WTC11 (cell line): ENCODE measurements around the gene CS. TPM values are rescaled to one million over a fixed set of nuclear protein-coding genes. Genes with fewer than 3 reads are reported as not detected.
A peak's percentile ranks its signal among the peaks of the same experiment; 100 is the strongest.

Experiments used
- ATAC-seq: fragments of 200-7000 bp; cut with Tn5 transposase; 2 replicates; pipeline ENCODE4 v1.10.0; 2021; ENCODE audit warnings: mild to moderate bottlenecking, moderate library complexity
- CTCF ChIA-PET: fragments of 300-600 bp; sonication (Branson Sonifier 250); formaldehyde crosslinking; loops from one replicate; lab custom pipeline; 2021; ENCODE audit warnings: antibody characterized with exemption; lab: Charles Lee
- POLR2A ChIA-PET: fragments of 350-600 bp; sonication (Branson Sonifier 250); formaldehyde crosslinking; loops from one replicate; lab custom pipeline; 2021; ENCODE audit warnings: antibody characterized with exemption; lab: Charles Lee
- DNase-seq: peaks from one replicate; pipeline ENCODE4 v3.0.0; 2021; ENCODE audit warnings: low spot score
- H3K27ac Mint-ChIP-seq: 2 replicates; pipeline ENCODE4 v1.8.0; 2021; ENCODE audit warnings: mixed read lengths
- H3K27me3 Mint-ChIP-seq: 2 replicates; pipeline ENCODE4 v1.8.0; 2021; ENCODE audit warnings: low read depth, mild to moderate bottlenecking, moderate library complexity, mixed read lengths
- H3K36me3 Mint-ChIP-seq: 2 replicates; pipeline ENCODE4 v1.8.0; 2021; ENCODE audit warnings: mixed read lengths
- H3K4me1 Mint-ChIP-seq: 2 replicates; pipeline ENCODE4 v1.8.0; 2022; ENCODE audit warnings: mixed read lengths
- H3K4me3 Mint-ChIP-seq: 2 replicates; pipeline ENCODE4 v1.8.0; 2021; ENCODE audit warnings: mild to moderate bottlenecking, moderate library complexity, mixed read lengths
- H3K9me3 Mint-ChIP-seq: 2 replicates; pipeline ENCODE4 v1.8.0; 2021; ENCODE audit warnings: mixed read lengths
- CDX4 ChIP-seq: fragments of 250-450 bp; sonication (Bioruptor Pico); IDR thresholded peaks from 2 replicates; pipeline ENCODE4 v1.9.0; 2021; ENCODE audit warnings: moderate library complexity, mild to moderate bottlenecking, inconsistent platforms, borderline replicate concordance
- GABPB1 ChIP-seq: sonication (generic); formaldehyde crosslinking; IDR thresholded peaks from 2 replicates; pipeline ENCODE4 v1.8.1; 2023; ENCODE audit warnings: mild to moderate bottlenecking, missing genetic modification reagents
- GTF2I ChIP-seq: fragments of 250-450 bp; sonication (Bioruptor Pico); conservative IDR thresholded peaks from 2 replicates; pipeline ENCODE4 v1.4.0; 2021; ENCODE audit warnings: mild to moderate bottlenecking
- NR1H2 ChIP-seq: sonication (generic); formaldehyde crosslinking; IDR thresholded peaks from 2 replicates; pipeline ENCODE4 v1.9.0; 2021; ENCODE audit warnings: mild to moderate bottlenecking, moderate library complexity, missing genetic modification reagents
- PREB ChIP-seq: sonication (generic); formaldehyde crosslinking; IDR thresholded peaks from 2 replicates; pipeline ENCODE4 v1.8.1; 2022; ENCODE audit warnings: mild to moderate bottlenecking, missing genetic modification reagents, moderate library complexity, borderline replicate concordance
- USF1 ChIP-seq: sonication (generic); formaldehyde crosslinking; IDR thresholded peaks from 2 replicates; pipeline ENCODE4 v1.8.0; 2022; ENCODE audit warnings: mild to moderate bottlenecking, missing genetic modification reagents
- ZBTB21 ChIP-seq: sonication (generic); formaldehyde crosslinking; IDR thresholded peaks from 2 replicates; pipeline ENCODE4 v1.8.1; 2023; ENCODE audit warnings: mild to moderate bottlenecking, missing genetic modification reagents, borderline replicate concordance
- ZBTB43 ChIP-seq: sonication (generic); formaldehyde crosslinking; IDR thresholded peaks from 2 replicates; pipeline ENCODE4 v1.8.1; 2023; ENCODE audit warnings: mild to moderate bottlenecking, missing genetic modification reagents
- ZNF396 ChIP-seq: fragments of 250-450 bp; sonication (Bioruptor Pico); IDR thresholded peaks from 2 replicates; pipeline ENCODE4 v1.8.0; 2021; ENCODE audit warnings: mild to moderate bottlenecking, moderate library complexity, borderline replicate concordance
- ZNF532 ChIP-seq: fragments of 250-450 bp; sonication (Bioruptor Pico); IDR thresholded peaks from 2 replicates; pipeline ENCODE4 v1.9.0; 2021; ENCODE audit warnings: mild to moderate bottlenecking, borderline replicate concordance
- total RNA-seq: library from RNA; stranded (reverse); gene quantifications from 3 replicates; pipeline ENCODE4 v1.2.3, GENCODE V29; 2021
- TF ChIP-seq, protein P1 (sequence below): fragments of 250-450 bp; sonication (Bioruptor Pico); conservative IDR thresholded peaks from 2 replicates; pipeline ENCODE4 v1.9.0; 2021; ENCODE audit warnings: mild to moderate bottlenecking
- TF ChIP-seq, protein P2 (sequence below): sonication (generic); formaldehyde crosslinking; IDR thresholded peaks from 2 replicates; pipeline ENCODE4 v1.8.1; 2022; ENCODE audit warnings: low read depth, missing genetic modification reagents, borderline replicate concordance
- TF ChIP-seq, protein P3 (sequence below): fragments of 250-450 bp; sonication (Bioruptor Pico); IDR thresholded peaks from 2 replicates; pipeline ENCODE4 v1.9.0; 2021; ENCODE audit warnings: mild to moderate bottlenecking

CS gene
- total RNA-seq, 1 experiment from 2014 or later = 275 TPM

DNA sequence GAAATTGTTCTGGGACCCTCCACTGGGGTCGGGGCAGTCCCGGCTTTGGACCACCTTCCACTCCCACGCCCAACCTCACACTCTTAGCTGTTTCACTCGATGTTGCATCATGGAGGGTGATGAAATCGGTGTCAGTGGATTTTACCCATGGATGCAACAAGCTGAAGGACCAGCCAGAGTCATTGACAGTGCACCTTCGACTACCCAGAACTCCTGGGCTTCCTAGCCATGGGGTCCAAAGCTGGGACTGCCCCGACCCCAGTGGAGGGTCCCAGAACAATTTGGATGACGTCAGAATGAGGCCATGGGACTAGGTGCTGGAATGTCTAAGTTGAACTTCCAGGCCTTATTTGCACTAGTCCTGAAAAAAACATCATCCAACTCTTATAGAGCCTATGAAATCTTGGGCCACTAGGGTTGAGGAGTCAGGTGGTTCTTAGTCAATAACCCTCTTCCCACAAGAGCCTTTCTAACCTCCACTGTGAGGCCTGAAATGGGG is 37.7 kb upstream of the CS start:
- Mint-ChIP-seq H3K27me3 (no peaks in the 10 kb centered on the region), H3K27ac (peak overlapping the region; percentile 79), H3K4me3 (peak overlapping the region; percentile 45; the same call in 1 of the 2 replicates), H3K4me1 (peaks cover 41% of the 10 kb centered on the region), H3K9me3 (no peaks in the 10 kb centered on the region), H3K36me3 (peaks cover 4% of the 10 kb centered on the region; the same call in 1 of the 2 replicates)
- ChIA-PET CTCF (interaction anchor here (1.0 to 1.2 kb wide), 4 partner anchors 22 to 299 kb away, joined by 3 to 5 read pairs (median 4); partner anchors contain the start of gene CNPY2), POLR2A (interaction anchor here (0.5 to 3.2 kb wide), 5 partner anchors 21 to 167 kb away, joined by 3 to 24 read pairs (median 6); partner anchors contain the start of genes CNPY2, STAT2 and TIMELESS)
- TF ChIP-seq NR1H2 (CRISPR knock-in tag) (no peak), GABPB1 (peak; percentile 78)
- ATAC-seq (no peak), DNase-seq (no peak)

DNA sequence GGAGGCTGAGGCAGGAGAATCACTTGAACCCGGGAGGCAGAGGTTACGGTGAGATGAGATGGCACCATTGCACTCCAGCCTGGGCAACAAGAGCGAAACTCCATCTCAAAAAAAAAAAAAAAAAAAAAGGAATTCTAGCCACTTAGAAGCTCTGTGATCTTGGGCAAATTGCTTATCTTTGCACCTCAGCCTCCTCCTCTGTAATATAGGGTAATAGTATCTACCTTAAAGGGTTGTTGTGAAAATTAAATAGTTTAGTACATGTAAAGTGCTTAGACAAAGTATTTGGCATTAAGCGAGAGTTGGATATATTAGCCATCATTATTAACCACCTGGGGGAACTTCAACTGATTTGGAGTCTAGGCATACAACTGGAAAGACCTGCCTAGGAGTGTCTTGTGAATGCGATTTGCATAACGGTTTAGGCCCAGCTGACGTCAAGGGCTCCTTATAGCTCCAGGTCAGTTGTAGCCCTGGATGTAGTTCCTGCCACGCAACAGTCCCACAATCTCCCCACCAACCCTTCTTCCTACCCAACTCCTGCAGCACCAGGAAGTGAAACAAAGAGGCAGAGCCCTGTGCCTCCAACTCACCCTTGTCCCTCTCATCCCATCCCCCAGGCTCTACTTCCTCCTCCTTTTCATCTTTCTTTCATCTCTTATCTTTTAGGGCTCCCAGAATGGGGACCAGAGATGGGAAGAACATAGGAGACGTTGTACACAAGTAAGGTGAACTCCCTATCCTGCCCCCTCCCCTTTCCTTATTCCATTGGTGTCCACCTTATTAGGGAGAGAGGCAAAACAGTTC is 36.4 kb upstream of the CS start:
- peak overlapping the region; percentile 44 for H3K27ac Mint-ChIP-seq
- no peak overlapping the region; the same call in 1 of the 2 replicates for H3K4me3 Mint-ChIP-seq
- H3K27me3 Mint-ChIP-seq = no peaks in the 10 kb centered on the region
- POLR2A ChIA-PET = interaction anchor here (0.5 to 3.2 kb wide), 4 partner anchors 23 to 146 kb away, joined by 3 to 24 read pairs (median 8); partner anchors contain the start of gene STAT2
- peaks cover 45% of the 10 kb centered on the region for H3K4me1 Mint-ChIP-seq
- H3K36me3 Mint-ChIP-seq = no peaks in the 10 kb centered on the region
- CTCF ChIA-PET = interaction anchor here (0.6 to 0.9 kb wide), 4 partner anchors 24 to 214 kb away, joined by 3 to 6 read pairs (median 4); no protein-coding TSS in a partner anchor
- ATAC-seq (no peak), DNase-seq (no peak)
- no peaks in the 10 kb centered on the region for H3K9me3 Mint-ChIP-seq
- TF ChIP-seq CDX4 (CRISPR knock-in tag) (no peak), PREB (CRISPR knock-in tag) (no peak), GTF2I (CRISPR knock-in tag) (no peak), ZNF532 (CRISPR knock-in tag) (no peak), ZNF396 (CRISPR knock-in tag) (no peak), ZBTB21 (CRISPR knock-in tag) (no peak), ZBTB43 (CRISPR knock-in tag) (no peak), USF1 (CRISPR knock-in tag) (no peak)
- TF ChIP-seq, protein P1, sequence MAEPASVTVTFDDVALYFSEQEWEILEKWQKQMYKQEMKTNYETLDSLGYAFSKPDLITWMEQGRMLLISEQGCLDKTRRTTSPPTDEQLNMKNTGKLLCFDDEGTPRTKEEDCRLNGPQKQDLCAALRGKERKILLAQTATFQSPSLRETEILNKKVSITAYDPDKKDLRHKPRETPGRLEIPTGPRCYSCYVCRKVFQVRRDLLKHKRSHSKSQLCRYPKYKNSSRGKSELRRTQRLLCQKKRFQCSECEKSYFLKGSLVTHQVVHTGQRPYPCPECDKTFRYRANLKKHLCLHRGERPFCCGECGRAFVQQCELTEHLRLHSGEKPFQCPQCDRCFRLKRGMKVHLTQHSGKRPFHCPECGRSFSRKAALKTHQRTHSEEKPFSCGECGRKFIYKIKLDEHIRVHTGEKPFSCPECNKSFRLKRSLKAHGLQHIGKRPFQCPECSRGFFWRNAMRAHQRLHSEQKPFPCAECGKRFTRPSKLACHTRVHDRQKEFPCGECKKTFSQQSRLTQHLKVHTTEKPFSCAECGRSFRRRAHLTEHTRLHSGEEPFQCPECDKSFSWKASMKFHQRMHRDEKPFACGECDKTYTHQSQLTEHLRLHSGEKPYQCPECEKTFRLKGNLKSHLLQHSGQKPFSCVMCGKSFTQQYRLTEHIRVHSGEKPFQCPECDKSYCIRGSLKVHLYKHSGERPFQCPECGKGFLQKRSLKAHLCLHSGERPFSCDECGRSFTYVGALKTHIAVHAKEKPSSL (CRISPR knock-in tag) = no peak
- TF ChIP-seq, protein P2, sequence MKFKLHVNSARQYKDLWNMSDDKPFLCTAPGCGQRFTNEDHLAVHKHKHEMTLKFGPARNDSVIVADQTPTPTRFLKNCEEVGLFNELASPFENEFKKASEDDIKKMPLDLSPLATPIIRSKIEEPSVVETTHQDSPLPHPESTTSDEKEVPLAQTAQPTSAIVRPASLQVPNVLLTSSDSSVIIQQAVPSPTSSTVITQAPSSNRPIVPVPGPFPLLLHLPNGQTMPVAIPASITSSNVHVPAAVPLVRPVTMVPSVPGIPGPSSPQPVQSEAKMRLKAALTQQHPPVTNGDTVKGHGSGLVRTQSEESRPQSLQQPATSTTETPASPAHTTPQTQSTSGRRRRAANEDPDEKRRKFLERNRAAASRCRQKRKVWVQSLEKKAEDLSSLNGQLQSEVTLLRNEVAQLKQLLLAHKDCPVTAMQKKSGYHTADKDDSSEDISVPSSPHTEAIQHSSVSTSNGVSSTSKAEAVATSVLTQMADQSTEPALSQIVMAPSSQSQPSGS = no peak
- TF ChIP-seq, protein P3, sequence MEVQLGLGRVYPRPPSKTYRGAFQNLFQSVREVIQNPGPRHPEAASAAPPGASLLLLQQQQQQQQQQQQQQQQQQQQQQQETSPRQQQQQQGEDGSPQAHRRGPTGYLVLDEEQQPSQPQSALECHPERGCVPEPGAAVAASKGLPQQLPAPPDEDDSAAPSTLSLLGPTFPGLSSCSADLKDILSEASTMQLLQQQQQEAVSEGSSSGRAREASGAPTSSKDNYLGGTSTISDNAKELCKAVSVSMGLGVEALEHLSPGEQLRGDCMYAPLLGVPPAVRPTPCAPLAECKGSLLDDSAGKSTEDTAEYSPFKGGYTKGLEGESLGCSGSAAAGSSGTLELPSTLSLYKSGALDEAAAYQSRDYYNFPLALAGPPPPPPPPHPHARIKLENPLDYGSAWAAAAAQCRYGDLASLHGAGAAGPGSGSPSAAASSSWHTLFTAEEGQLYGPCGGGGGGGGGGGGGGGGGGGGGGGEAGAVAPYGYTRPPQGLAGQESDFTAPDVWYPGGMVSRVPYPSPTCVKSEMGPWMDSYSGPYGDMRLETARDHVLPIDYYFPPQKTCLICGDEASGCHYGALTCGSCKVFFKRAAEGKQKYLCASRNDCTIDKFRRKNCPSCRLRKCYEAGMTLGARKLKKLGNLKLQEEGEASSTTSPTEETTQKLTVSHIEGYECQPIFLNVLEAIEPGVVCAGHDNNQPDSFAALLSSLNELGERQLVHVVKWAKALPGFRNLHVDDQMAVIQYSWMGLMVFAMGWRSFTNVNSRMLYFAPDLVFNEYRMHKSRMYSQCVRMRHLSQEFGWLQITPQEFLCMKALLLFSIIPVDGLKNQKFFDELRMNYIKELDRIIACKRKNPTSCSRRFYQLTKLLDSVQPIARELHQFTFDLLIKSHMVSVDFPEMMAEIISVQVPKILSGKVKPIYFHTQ (CRISPR knock-in tag) = no peak
